HCT116 (cell line): Measurements from ENCODE around the gene NPTX1. TPM values are rescaled to one million over a fixed set of nuclear protein-coding genes. Genes with fewer than 3 reads are reported as not detected.

Experiments
- ATAC-seq: fragments of 200-7000 bp; cut with Tn5 transposase; 2 replicates; pipeline ENCODE4 v1.9.1; 2020; ENCODE audit warnings: mild to moderate bottlenecking, moderate library complexity
- BruUV-seq: library from RNA; stranded (reverse); fragments of 400-500 nt; replicated peaks from 2 replicates; lab custom pipeline; 2021; lab: Mats Ljungman, UMichigan
- CTCF ChIA-PET: fragments of 300-600 bp; sonication (Branson Sonifier 250); formaldehyde crosslinking; loops from one replicate; lab custom pipeline; 2021; ENCODE audit warnings: antibody characterized with exemption; lab: Charles Lee
- POLR2A ChIA-PET: fragments of 300-600, 350-600 bp; sonication (Branson Sonifier 250); formaldehyde crosslinking; loops from one replicate; lab custom pipeline; 2021; ENCODE audit warnings: antibody characterized with exemption; lab: Charles Lee
- RAD21 ChIA-PET, 2 experiments: fragments of 300-600 bp; sonication (Branson Sonifier 250); formaldehyde crosslinking; loops; one replicate each; lab custom pipeline; 2023; ENCODE audit warnings: low total read pairs in 2 of 2; ENCODE audit not compliant: uncharacterized antibody in 2 of 2, unreplicated experiment in 2 of 2, low non-redundant PET in 1 of 2; lab: Charles Lee
- DNase-seq: peaks from one replicate; pipeline ENCODE4 v3.0.0-alpha.2; 2010; ENCODE audit warnings: low read depth, low spot score
- H2AFZ ChIP-seq: fragments of 200-600 bp; shearing (Covaris generic), sonication (generic); 2 replicates; pipeline ENCODE4 v1.6.1; 2017; ENCODE audit warnings: low read depth, mixed run types, mixed read lengths, antibody characterized with exemption, low read length; ENCODE audit not compliant: poor library complexity, severe bottlenecking
- H3K27ac ChIP-seq: 2 replicates; pipeline ENCODE4 v1.5.1; 2012; ENCODE audit warnings: low read depth, low read length
- H3K27me3 ChIP-seq: fragments of 200-600 bp; sonication (generic); 2 replicates; pipeline ENCODE4 v1.6.1; 2016; ENCODE audit warnings: mixed run types, low read length, mixed read lengths; ENCODE audit not compliant: insufficient read depth
- H3K36me3 ChIP-seq, 2 experiments: fragments of 200-500 bp in 1 of 2; fragments of 200-600 bp in 1 of 2; sonication (Bioruptor generic) in 1 of 2; sonication (generic) in 1 of 2; 2 replicates each; pipeline versions ENCODE4 v1.5.1 to v1.6.1; 2014 to 2016; ENCODE audit warnings: low read length in 2 of 2, inconsistent platforms in 1 of 2, mixed read lengths in 1 of 2, mixed run types in 1 of 2; ENCODE audit not compliant: insufficient read depth in 2 of 2, control insufficient read depth in 1 of 2
- H3K4me1 ChIP-seq, 2 experiments: fragments of 200-600 bp in 1 of 2; sonication (generic) in 1 of 2; 2 replicates each; pipeline versions ENCODE4 v1.5.1 to v1.6.1; 2012 to 2017; ENCODE audit warnings: low read length in 2 of 2, inconsistent platforms in 1 of 2, mild to moderate bottlenecking in 1 of 2, mixed read lengths in 1 of 2, mixed run types in 1 of 2, moderate library complexity in 1 of 2; ENCODE audit not compliant: insufficient read depth in 2 of 2, control insufficient read depth in 1 of 2
- H3K4me2 ChIP-seq: fragments of 200-600 bp; sonication (generic); 2 replicates; pipeline ENCODE4 v1.6.1; 2017; ENCODE audit warnings: mixed run types, low read length, mixed read lengths
- H3K4me3 ChIP-seq, 2 experiments: fragments of 200-600 bp in 1 of 2; sonication (generic) in 1 of 2; replicated peaks in 1 of 2; 2 replicates each; pipeline ENCODE4 v1.5.1; 2011 to 2016; ENCODE audit warnings: low read length in 2 of 2, control low read depth in 1 of 2, low read depth in 1 of 2, mild to moderate bottlenecking in 1 of 2, mixed read lengths in 1 of 2, mixed run types in 1 of 2
- H3K79me2 ChIP-seq: fragments of 200-600 bp; sonication (generic); 2 replicates; pipeline ENCODE4 v1.6.1; 2017; ENCODE audit warnings: mild to moderate bottlenecking, mixed run types, low read length, moderate library complexity, mixed read lengths; ENCODE audit not compliant: insufficient read depth
- H3K9ac ChIP-seq: fragments of 200-600 bp; sonication (generic); 2 replicates; pipeline ENCODE4 v1.6.1; 2016; ENCODE audit warnings: low read length, mixed read lengths
- H3K9me2 ChIP-seq: fragments of 200-600 bp; sonication (generic), shearing (Covaris generic); 2 replicates; pipeline ENCODE4 v1.6.1; 2017; ENCODE audit warnings: mixed run types, mild to moderate bottlenecking, moderate library complexity; ENCODE audit not compliant: insufficient read depth
- H3K9me3 ChIP-seq, 2 experiments: fragments of 200-500 bp in 1 of 2; fragments of 200-600 bp in 1 of 2; sonication (Bioruptor generic) in 1 of 2; sonication (generic) in 1 of 2; 2 replicates each; pipeline ENCODE4 v1.6.1; 2014 to 2017; ENCODE audit warnings: low read length in 2 of 2, mixed read lengths in 2 of 2, inconsistent platforms in 1 of 2, low read depth in 1 of 2, mild to moderate bottlenecking in 1 of 2, mixed run types in 1 of 2, moderate library complexity in 1 of 2; ENCODE audit not compliant: control insufficient read depth in 1 of 2, insufficient read depth in 1 of 2
- H4K20me1 ChIP-seq: fragments of 200-600 bp; sonication (generic), shearing (Covaris generic); 2 replicates; pipeline ENCODE4 v1.6.1; 2017; ENCODE audit warnings: mixed run types, mild to moderate bottlenecking, moderate library complexity; ENCODE audit not compliant: insufficient read depth
- EGR1 ChIP-seq: IDR thresholded peaks from 2 replicates; pipeline ENCODE4 v1.6.1; 2012; ENCODE audit warnings: low read depth
- POLR2AphosphoS5 ChIP-seq: IDR thresholded peaks from 2 replicates; pipeline ENCODE4 v1.6.1; 2011; ENCODE audit warnings: mild to moderate bottlenecking, low read depth, low read length, moderate library complexity
- SP1 ChIP-seq: IDR thresholded peaks from 2 replicates; pipeline ENCODE4 v1.6.1; 2012; ENCODE audit warnings: low read depth
- SRF ChIP-seq: IDR thresholded peaks from 2 replicates; pipeline ENCODE4 v1.6.1; 2012; ENCODE audit warnings: low read depth
- YY1 ChIP-seq: IDR thresholded peaks from 2 replicates; pipeline ENCODE4 v1.6.1; 2011; ENCODE audit warnings: low read length, low read depth, moderate library complexity, mild to moderate bottlenecking; ENCODE audit not compliant: insufficient replicate concordance; ENCODE audit errors: extremely low read depth
- ZFX ChIP-seq: fragments of 450-650 bp; IDR thresholded peaks from 2 replicates; pipeline ENCODE4 v1.6.1; 2017
- ZNF274 ChIP-seq: fragments of 200-500 bp; sonication (Bioruptor generic); IDR thresholded peaks from 2 replicates; pipeline ENCODE4 v1.6.1; 2014; ENCODE audit warnings: mild to moderate bottlenecking, low read depth, low read length, inconsistent platforms
- intact Hi-C: fragments of 100-400 bp; cut with micrococcal nuclease; formaldehyde crosslinking; loops from 2 replicates; pipeline ENCODE4 v1.10.0; 2022
- total RNA-seq: library from RNA; stranded (reverse); gene quantifications from one replicate; pipeline ENCODE4 v1.2.1, GENCODE V29; 2021; ENCODE audit not compliant: unreplicated experiment
- TF ChIP-seq, protein P1 (sequence below): IDR thresholded peaks from 2 replicates; pipeline ENCODE4 v1.6.1; 2012; ENCODE audit warnings: low read depth
- TF ChIP-seq, protein P2 (sequence below): IDR thresholded peaks from 2 replicates; pipeline ENCODE4 v1.6.1; 2011; ENCODE audit warnings: mild to moderate bottlenecking, low read length, moderate library complexity; ENCODE audit not compliant: insufficient replicate concordance; ENCODE audit errors: extremely low read depth
- TF ChIP-seq, protein P3 (sequence below): IDR thresholded peaks from 2 replicates; pipeline ENCODE4 v1.6.1; 2012

NPTX1 gene
- total RNA-seq, 1 experiment from 2014 or later = 0.15 TPM

DNA sequence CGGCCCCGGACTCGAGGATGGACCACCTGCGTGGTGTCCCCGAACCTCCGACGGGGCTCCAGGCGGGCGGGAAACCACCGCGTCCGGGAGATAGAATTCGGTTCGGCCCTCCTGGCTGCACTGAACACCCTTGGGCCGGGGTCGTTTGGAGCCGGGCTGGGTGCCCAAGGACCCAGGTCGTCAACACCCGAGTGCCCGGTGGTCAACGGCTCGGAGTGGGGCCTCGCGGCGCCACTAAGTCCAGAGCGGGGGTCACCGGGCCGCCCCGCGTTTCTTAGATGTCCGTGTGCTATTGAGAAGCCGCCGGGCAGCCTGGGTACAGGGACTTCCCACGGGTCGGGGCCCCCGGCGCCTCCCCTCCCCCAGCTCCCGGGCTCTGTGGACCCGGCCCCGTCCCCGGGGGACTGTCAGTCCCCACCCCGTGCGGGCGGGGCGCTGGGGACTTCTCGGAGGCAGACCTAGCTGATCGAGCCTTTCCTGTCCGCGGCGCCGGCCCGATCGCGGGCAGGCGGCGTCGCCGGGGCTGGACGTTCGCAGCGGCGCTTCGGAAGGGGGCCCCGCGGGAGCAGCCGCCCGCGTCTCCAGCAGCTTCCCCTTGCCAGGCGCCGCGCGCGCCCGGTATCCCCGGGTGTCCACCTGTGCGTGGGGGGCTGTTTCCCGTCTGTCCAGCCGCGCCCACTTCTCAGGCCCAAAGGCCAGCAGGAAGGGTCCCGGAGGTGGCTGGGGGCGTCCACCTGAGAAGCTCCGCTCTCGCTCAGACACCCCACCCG is 655 bp upstream of the NPTX1 start:
- no peaks in the 10 kb centered on the region for H3K9me2 ChIP-seq
- H3K4me1 ChIP-seq = peaks cover 14 to 30% of the 10 kb centered on the region in 2 experiments
- H3K27me3 ChIP-seq = no peaks in the 10 kb centered on the region
- BruUV-seq = no TSS peak
- no peak overlapping the region for H2AFZ ChIP-seq
- DNase-seq = no peak
- intact Hi-C loops = no loop called here
- H3K27ac ChIP-seq = no peak overlapping the region
- H3K4me2 ChIP-seq = no peak overlapping the region
- H4K20me1 ChIP-seq = no peaks in the 10 kb centered on the region
- H3K36me3 ChIP-seq = no peaks in the 10 kb centered on the region
- no peaks in the 10 kb centered on the region for H3K79me2 ChIP-seq
- H3K4me3 ChIP-seq = no peak overlapping the region
- H3K9ac ChIP-seq = no peak overlapping the region
- TF ChIP-seq ZNF274 (no peak), ZFX (no peak), EGR1 (no peak), POLR2AphosphoS5 (no peak), SRF (no peak), YY1 (no peak), SP1 (no peak)
- TF ChIP-seq, protein P1, sequence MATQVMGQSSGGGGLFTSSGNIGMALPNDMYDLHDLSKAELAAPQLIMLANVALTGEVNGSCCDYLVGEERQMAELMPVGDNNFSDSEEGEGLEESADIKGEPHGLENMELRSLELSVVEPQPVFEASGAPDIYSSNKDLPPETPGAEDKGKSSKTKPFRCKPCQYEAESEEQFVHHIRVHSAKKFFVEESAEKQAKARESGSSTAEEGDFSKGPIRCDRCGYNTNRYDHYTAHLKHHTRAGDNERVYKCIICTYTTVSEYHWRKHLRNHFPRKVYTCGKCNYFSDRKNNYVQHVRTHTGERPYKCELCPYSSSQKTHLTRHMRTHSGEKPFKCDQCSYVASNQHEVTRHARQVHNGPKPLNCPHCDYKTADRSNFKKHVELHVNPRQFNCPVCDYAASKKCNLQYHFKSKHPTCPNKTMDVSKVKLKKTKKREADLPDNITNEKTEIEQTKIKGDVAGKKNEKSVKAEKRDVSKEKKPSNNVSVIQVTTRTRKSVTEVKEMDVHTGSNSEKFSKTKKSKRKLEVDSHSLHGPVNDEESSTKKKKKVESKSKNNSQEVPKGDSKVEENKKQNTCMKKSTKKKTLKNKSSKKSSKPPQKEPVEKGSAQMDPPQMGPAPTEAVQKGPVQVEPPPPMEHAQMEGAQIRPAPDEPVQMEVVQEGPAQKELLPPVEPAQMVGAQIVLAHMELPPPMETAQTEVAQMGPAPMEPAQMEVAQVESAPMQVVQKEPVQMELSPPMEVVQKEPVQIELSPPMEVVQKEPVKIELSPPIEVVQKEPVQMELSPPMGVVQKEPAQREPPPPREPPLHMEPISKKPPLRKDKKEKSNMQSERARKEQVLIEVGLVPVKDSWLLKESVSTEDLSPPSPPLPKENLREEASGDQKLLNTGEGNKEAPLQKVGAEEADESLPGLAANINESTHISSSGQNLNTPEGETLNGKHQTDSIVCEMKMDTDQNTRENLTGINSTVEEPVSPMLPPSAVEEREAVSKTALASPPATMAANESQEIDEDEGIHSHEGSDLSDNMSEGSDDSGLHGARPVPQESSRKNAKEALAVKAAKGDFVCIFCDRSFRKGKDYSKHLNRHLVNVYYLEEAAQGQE = no peak
- TF ChIP-seq, protein P2, sequence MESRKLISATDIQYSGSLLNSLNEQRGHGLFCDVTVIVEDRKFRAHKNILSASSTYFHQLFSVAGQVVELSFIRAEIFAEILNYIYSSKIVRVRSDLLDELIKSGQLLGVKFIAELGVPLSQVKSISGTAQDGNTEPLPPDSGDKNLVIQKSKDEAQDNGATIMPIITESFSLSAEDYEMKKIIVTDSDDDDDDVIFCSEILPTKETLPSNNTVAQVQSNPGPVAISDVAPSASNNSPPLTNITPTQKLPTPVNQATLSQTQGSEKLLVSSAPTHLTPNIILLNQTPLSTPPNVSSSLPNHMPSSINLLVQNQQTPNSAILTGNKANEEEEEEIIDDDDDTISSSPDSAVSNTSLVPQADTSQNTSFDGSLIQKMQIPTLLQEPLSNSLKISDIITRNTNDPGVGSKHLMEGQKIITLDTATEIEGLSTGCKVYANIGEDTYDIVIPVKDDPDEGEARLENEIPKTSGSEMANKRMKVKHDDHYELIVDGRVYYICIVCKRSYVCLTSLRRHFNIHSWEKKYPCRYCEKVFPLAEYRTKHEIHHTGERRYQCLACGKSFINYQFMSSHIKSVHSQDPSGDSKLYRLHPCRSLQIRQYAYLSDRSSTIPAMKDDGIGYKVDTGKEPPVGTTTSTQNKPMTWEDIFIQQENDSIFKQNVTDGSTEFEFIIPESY = no peak
- TF ChIP-seq, protein P3, sequence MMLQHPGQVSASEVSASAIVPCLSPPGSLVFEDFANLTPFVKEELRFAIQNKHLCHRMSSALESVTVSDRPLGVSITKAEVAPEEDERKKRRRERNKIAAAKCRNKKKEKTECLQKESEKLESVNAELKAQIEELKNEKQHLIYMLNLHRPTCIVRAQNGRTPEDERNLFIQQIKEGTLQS = no peak
- TF ChIP-seq, all 23 proteins: peak for 0
- ChIA-PET RAD21 (no interaction called here), POLR2A (interaction anchor here (0.6 kb wide), 1 partner anchor 16 kb away, joined by 3 read pairs; no protein-coding TSS in a partner anchor), CTCF (no interaction called here)
- H3K9me3 ChIP-seq = no peaks in the 10 kb centered on the region
- ATAC-seq = no peak
